CD4-positive, alpha-beta T cell (primary cell): ENCODE data around the gene TTLL11. TPM values are rescaled to one million over a fixed set of nuclear protein-coding genes. Genes with fewer than 3 reads are reported as not detected.

ENCODE experiments used
- ATAC-seq: fragments of 200-7000 bp; cut with Tn5 transposase; one replicate; pipeline ENCODE4 v1.10.0; 2022; ENCODE audit warnings: mild to moderate bottlenecking; ENCODE audit not compliant: poor library complexity
- CTCF ChIA-PET: fragments of 350-600 bp; sonication (Branson Sonifier 250); formaldehyde crosslinking; loops from one replicate; lab custom pipeline; 2021; ENCODE audit warnings: antibody characterized with exemption, inconsistent platforms; lab: Charles Lee
- POLR2A ChIA-PET: fragments of 350-600 bp; sonication (Branson Sonifier 250); formaldehyde crosslinking; loops from one replicate; lab custom pipeline; 2021; ENCODE audit warnings: antibody characterized with exemption, inconsistent platforms; lab: Charles Lee
- DNase-seq, 14 experiments: peaks; one replicate each; pipeline ENCODE4 v3.0.0-alpha.2; 2013 to 2020; ENCODE audit warnings: mixed read lengths in 2 of 14
- H3K27ac ChIP-seq, 2 donors: one replicate each; pipeline versions ENCODE4 v1.5.1 to v1.7.0; 2013; ENCODE audit warnings: low read length in 2 of 2, low read depth in 1 of 2, mild to moderate bottlenecking in 1 of 2
- H3K27me3 ChIP-seq, 2 experiments: 1 replicate in 1 of 2; 2 replicates in 1 of 2; pipeline versions ENCODE4 v1.6.1 to v1.7.0; 2013; ENCODE audit warnings: low read length in 2 of 2, control low read depth in 1 of 2, mild to moderate bottlenecking in 1 of 2, moderate library complexity in 1 of 2; ENCODE audit not compliant: insufficient read depth in 2 of 2, control insufficient read depth in 1 of 2
- H3K36me3 ChIP-seq: one replicate; pipeline ENCODE4 v1.6.1; 2013; ENCODE audit warnings: low read length, control low read depth; ENCODE audit not compliant: insufficient read depth
- H3K4me1 ChIP-seq: one replicate; pipeline ENCODE4 v1.6.1; 2013; ENCODE audit warnings: low read length, control low read depth; ENCODE audit not compliant: insufficient read depth
- H3K4me3 ChIP-seq: one replicate; pipeline ENCODE4 v1.5.1; 2013; ENCODE audit warnings: mild to moderate bottlenecking, low read length, moderate library complexity
- H3K9me3 ChIP-seq, 2 experiments: 1 replicate in 1 of 2; 2 replicates in 1 of 2; pipeline versions ENCODE4 v1.6.1 to v1.7.0; 2013; ENCODE audit warnings: low read length in 2 of 2, mild to moderate bottlenecking in 2 of 2, control low read depth in 1 of 2, moderate library complexity in 1 of 2; ENCODE audit not compliant: control insufficient read depth in 1 of 2, insufficient read depth in 1 of 2
- H3K27ac Mint-ChIP-seq: one replicate; pipeline ENCODE4 v1.8.0; 2020; ENCODE audit warnings: mixed read lengths
- H3K27me3 Mint-ChIP-seq: one replicate; pipeline ENCODE4 v1.8.0; 2021; ENCODE audit warnings: mixed read lengths
- H3K36me3 Mint-ChIP-seq: one replicate; pipeline ENCODE4 v1.8.0; 2021; ENCODE audit warnings: low read depth, mixed read lengths
- H3K4me1 Mint-ChIP-seq: one replicate; pipeline ENCODE4 v1.8.0; 2021; ENCODE audit warnings: low read depth, mixed read lengths
- H3K4me3 Mint-ChIP-seq: one replicate; pipeline ENCODE4 v1.8.0; 2020; ENCODE audit warnings: mild to moderate bottlenecking, mixed read lengths
- H3K9me3 Mint-ChIP-seq: one replicate; pipeline ENCODE4 v1.8.0; 2020; ENCODE audit warnings: mixed read lengths
- intact Hi-C, 2 experiments: fragments of 100-400 bp; cut with DNase I in 1 of 2; cut with micrococcal nuclease in 1 of 2; formaldehyde crosslinking; loops; one replicate each; pipeline versions ENCODE4 v1.15.1 to v1.9.0; 2023 to 2025; cut with DNase I, micrococcal nuclease
- total RNA-seq, 174 experiments: library from RNA in 2 of 174; stranded (reverse) in 2 of 174; gene quantifications; one replicate each; pipeline ENCODE4 v1.2.3 and lab custom pipeline; 2021 to 2026
- TF ChIP-seq, protein P1 (sequence below): fragments of 200-600 bp; IDR thresholded peaks from one replicate; pipeline ENCODE4 v1.8.0; 2022; ENCODE audit warnings: antibody characterized with exemption, mild to moderate bottlenecking

TTLL11 gene
- total RNA-seq, 2 experiments from 2014 or later: 1.6 to 2.3 TPM

DNA sequence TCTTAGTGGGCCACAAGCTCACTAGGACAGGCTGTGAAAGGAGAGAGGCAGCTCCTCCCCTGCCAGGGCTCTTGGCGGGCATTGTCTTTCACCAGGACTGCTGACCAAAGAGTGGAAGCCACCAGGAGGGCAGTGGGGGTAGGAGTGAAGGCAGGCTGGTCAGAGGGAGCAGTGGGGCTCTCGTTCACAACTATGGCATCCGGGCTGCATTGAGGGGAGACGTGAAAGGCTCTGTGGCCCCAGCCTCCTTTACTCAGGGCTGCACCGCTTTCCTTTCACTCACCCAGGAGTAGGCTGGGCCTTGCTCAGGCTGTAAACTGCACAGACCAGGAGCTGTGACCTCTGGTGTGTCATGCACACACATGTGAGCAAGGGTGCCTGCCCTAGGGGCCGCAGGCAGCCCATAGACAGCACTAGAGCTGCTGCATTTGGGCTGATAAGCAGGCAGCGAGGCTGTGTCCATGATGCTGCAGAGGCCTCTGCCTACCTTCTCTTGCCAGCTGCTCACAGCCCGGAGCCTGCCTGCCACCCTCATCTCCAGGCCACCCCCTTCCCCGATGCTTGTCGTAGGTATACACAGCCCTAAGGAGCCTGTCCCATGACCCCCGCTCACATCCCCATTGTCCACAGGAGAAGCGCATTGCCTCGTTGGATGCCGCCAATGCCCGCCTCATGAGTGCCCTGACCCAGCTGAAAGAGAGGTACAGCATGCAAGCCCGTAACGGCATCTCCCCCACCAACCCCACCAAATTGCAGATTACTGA, 311.2 kb downstream of the TTLL11 start:
- POLR2A ChIA-PET: no interaction called here
- Mint-ChIP-seq H3K9me3 (no peaks in the 10 kb centered on the region), H3K27me3 (no peaks in the 10 kb centered on the region), H3K27ac (no peak overlapping the region), H3K36me3 (no peaks in the 10 kb centered on the region), H3K4me1 (peaks cover 17% of the 10 kb centered on the region), H3K4me3 (peak overlapping the region; percentile 15)
- intact Hi-C loops: no loop called here
- TF ChIP-seq, protein P1, sequence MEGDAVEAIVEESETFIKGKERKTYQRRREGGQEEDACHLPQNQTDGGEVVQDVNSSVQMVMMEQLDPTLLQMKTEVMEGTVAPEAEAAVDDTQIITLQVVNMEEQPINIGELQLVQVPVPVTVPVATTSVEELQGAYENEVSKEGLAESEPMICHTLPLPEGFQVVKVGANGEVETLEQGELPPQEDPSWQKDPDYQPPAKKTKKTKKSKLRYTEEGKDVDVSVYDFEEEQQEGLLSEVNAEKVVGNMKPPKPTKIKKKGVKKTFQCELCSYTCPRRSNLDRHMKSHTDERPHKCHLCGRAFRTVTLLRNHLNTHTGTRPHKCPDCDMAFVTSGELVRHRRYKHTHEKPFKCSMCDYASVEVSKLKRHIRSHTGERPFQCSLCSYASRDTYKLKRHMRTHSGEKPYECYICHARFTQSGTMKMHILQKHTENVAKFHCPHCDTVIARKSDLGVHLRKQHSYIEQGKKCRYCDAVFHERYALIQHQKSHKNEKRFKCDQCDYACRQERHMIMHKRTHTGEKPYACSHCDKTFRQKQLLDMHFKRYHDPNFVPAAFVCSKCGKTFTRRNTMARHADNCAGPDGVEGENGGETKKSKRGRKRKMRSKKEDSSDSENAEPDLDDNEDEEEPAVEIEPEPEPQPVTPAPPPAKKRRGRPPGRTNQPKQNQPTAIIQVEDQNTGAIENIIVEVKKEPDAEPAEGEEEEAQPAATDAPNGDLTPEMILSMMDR: no peak
- Histone ChIP-seq H3K36me3 (no peaks in the 10 kb centered on the region), H3K27ac (no peak overlapping the region), H3K27me3 (no peaks in the 10 kb centered on the region), H3K9me3 (peaks cover 0 to 5% of the 10 kb centered on the region in 2 experiments), H3K4me1 (peaks cover 19% of the 10 kb centered on the region), H3K4me3 (no peak overlapping the region)
- no peak for ATAC-seq
- CTCF ChIA-PET: no interaction called here
- peak in 2 of 14 experiments; percentile 3 to 29 for DNase-seq

DNA sequence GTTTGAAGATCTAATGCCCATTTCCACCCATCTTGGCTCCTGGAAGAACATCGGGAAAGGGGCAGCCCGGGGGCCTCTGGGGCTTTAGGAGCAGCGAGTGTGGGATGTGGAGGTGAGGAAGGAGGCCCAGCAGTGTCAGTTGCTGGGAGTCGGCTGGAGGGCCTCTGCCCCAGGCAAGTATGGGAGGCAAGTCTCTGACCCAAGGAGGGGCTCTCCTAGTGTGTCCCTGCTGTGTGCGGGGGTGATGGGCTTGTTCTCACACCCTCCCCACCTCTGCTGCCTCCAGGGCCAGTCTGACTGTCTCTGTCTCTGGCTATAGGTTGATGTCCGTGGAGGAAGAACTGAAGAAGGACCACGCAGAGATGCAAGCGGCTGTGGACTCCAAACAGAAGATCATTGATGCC, 312.0 kb downstream of the TTLL11 start:
- intact Hi-C loops: no loop called here
- peaks cover 19% of the 10 kb centered on the region for H3K4me1 ChIP-seq
- POLR2A ChIA-PET: no interaction called here
- Mint-ChIP-seq H3K4me1 (peaks cover 17% of the 10 kb centered on the region), H3K9me3 (no peaks in the 10 kb centered on the region), H3K27ac (no peak overlapping the region), H3K4me3 (no peak overlapping the region), H3K27me3 (no peaks in the 10 kb centered on the region), H3K36me3 (no peaks in the 10 kb centered on the region)
- H3K27ac ChIP-seq: no peak overlapping the region
- no peak overlapping the region for H3K4me3 ChIP-seq
- ATAC-seq: no peak
- CTCF ChIA-PET: no interaction called here
- peaks cover 0 to 5% of the 10 kb centered on the region in 2 experiments for H3K9me3 ChIP-seq
- H3K27me3 ChIP-seq: no peaks in the 10 kb centered on the region
- TF ChIP-seq, protein P1: no peak
- H3K36me3 ChIP-seq: no peaks in the 10 kb centered on the region
- DNase-seq: peak in 2 of 14 experiments; percentile 2 to 21

DNA sequence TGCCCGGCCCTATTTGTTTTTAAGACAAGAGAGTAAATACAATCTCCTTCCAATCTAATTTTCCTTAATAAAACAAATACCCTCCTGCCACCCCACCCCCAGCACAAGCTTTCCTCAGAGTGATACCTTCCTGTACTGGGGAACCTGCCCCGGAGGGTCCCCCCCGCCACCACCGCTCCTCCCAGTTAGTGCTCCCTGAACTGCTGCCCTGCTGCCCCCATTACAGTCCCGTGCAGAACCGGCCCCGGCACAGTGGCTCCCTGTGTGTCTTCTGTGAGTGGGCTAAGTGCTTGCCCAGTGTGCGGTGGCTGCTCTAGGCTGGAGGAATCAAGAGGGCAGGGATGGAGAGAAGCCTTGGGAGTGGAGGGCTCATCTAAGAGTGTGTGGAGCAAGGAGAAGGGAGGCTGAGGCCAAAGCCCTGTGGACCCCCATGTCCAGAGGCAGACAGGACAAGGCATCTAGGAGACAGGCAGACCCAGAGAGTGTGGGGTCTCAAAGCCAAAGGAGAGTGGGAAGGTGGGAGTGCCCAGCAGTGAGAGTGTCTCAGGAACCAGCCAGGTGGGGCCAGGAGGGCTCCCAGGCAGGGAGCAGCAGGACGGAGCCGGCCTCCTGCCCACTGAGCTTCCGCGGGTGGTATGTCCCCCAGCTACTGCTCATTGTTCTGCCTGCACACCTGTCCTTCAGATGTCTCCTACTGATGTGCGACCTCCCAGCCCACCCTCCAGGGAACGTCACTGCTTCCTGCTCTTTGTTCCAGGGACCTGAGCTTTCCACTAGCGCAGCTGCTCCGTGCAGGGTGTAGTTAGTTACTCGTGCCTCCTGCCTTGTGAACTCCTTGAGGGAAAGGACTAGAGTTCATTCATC, 312.7 kb downstream of the TTLL11 start:
- Mint-ChIP-seq H3K27ac (no peak overlapping the region), H3K36me3 (no peaks in the 10 kb centered on the region), H3K9me3 (no peaks in the 10 kb centered on the region), H3K27me3 (no peaks in the 10 kb centered on the region), H3K4me1 (peaks cover 17% of the 10 kb centered on the region), H3K4me3 (no peak overlapping the region)
- intact Hi-C loops: no loop called here
- Histone ChIP-seq H3K27me3 (no peaks in the 10 kb centered on the region), H3K36me3 (no peaks in the 10 kb centered on the region), H3K27ac (no peak overlapping the region), H3K4me3 (no peak overlapping the region), H3K4me1 (peaks cover 19% of the 10 kb centered on the region), H3K9me3 (peaks cover 0 to 5% of the 10 kb centered on the region in 2 experiments)
- TF ChIP-seq, protein P1: no peak
- DNase-seq (peak in 1 of 14 experiments; percentile 0), ATAC-seq (no peak)
- POLR2A ChIA-PET: no interaction called here
- CTCF ChIA-PET: no interaction called here
